Cardiac muscle cell (in vitro differentiated cells and primary cell): Measurements from ENCODE around the gene SPEF2. TPM values are rescaled to one million over a fixed set of nuclear protein-coding genes. Genes with fewer than 3 reads are reported as not detected.

Experiments
- DNase-seq, 2 donors: peaks; one replicate each; pipeline versions ENCODE4 v3.0.0 to v3.0.0-alpha.2; 2010 to 2017; ENCODE audit warnings: low read depth in 1 of 2, low spot score in 1 of 2
- H3K27ac ChIP-seq: fragments of 200-600 bp; sonication (generic); 2 replicates; pipeline ENCODE4 v1.5.1; 2016
- H3K27me3 ChIP-seq: fragments of 200-600 bp; sonication (generic); 2 replicates; pipeline ENCODE4 v1.6.0; 2016; ENCODE audit warnings: control low read depth
- H3K36me3 ChIP-seq: fragments of 200-600 bp; sonication (generic); 2 replicates; pipeline ENCODE4 v1.5.1; 2016; ENCODE audit warnings: control low read depth
- H3K4me1 ChIP-seq: fragments of 200-600 bp; sonication (generic); 2 replicates; pipeline ENCODE4 v1.8.1; 2017; ENCODE audit warnings: low read depth, mild to moderate bottlenecking, mixed run types
- H3K4me3 ChIP-seq: fragments of 200-600 bp; sonication (generic); 2 replicates; pipeline ENCODE4 v1.5.1; 2016; ENCODE audit warnings: mild to moderate bottlenecking
- H3K9me3 ChIP-seq: fragments of 200-600 bp; sonication (generic); 2 replicates; pipeline ENCODE4 v1.5.1; 2017; ENCODE audit warnings: low read depth, mild to moderate bottlenecking, control low read depth
- CTCF ChIP-seq: IDR thresholded peaks from 2 replicates; pipeline ENCODE4 v1.5.1; 2012; ENCODE audit warnings: low read depth, mild to moderate bottlenecking, low read length
- polyA plus RNA-seq: library from polyadenylated mRNA; unstranded; fragments of >200 nt; fragmentation: Nextera tagmentation; extraction: Ambion mirVana; gene quantifications from 2 replicates; pipeline ENCODE4 v1.2.1, GENCODE V29; 2016
- total RNA-seq: library from RNA; depleted of rRNA; stranded (reverse); fragments of >200 nt; gene quantifications from 2 replicates; pipeline ENCODE4 v1.2.3, GENCODE V29; 2016

The SPEF2 gene
- total and polyA plus RNA-seq, 2 experiments from 2014 or later, result 3.2 to 5.7 TPM

- Histone ChIP-seq H3K36me3 (no peaks in the 10 kb centered on the region), H3K27me3 (no peaks in the 10 kb centered on the region), H3K4me3 (no peak overlapping the region), H3K27ac (no peak overlapping the region), H3K4me1 (no peaks in the 10 kb centered on the region), H3K9me3 (no peaks in the 10 kb centered on the region)
- TF ChIP-seq CTCF, result no peak
- DNase-seq, result no peak
Observed at GRCh38 chr5:35745193-35745592, 127.5 kb downstream of the SPEF2 start.

GRCh38 chr5:35745660-35746059 is 128.0 kb downstream of the SPEF2 start:
- Histone ChIP-seq H3K36me3 (no peaks in the 10 kb centered on the region), H3K4me3 (no peak overlapping the region), H3K27me3 (no peaks in the 10 kb centered on the region), H3K4me1 (no peaks in the 10 kb centered on the region), H3K27ac (no peak overlapping the region), H3K9me3 (no peaks in the 10 kb centered on the region)
- TF ChIP-seq CTCF, result no peak
- no peak for DNase-seq

- H3K36me3 ChIP-seq, result no peaks in the 10 kb centered on the region
- H3K4me1 ChIP-seq, result no peaks in the 10 kb centered on the region
- H3K9me3 ChIP-seq, result no peaks in the 10 kb centered on the region
- TF ChIP-seq CTCF, result no peak
- H3K4me3 ChIP-seq, result no peak overlapping the region
- H3K27ac ChIP-seq, result no peak overlapping the region
- no peak for DNase-seq
- peaks cover 4% of the 10 kb centered on the region for H3K27me3 ChIP-seq
Observed at GRCh38 chr5:35752012-35752411, 134.3 kb downstream of the SPEF2 start.

GRCh38 chr5:35753500-35753899 is 135.8 kb downstream of the SPEF2 start:
- H3K4me1 ChIP-seq, result no peaks in the 10 kb centered on the region
- TF ChIP-seq CTCF, result no peak
- no peaks in the 10 kb centered on the region for H3K9me3 ChIP-seq
- DNase-seq, result no peak
- no peaks in the 10 kb centered on the region for H3K36me3 ChIP-seq
- H3K4me3 ChIP-seq, result no peak overlapping the region
- H3K27ac ChIP-seq, result no peak overlapping the region
- peaks cover 15% of the 10 kb centered on the region for H3K27me3 ChIP-seq

GRCh38 chr5:35754481-35754880 is 136.8 kb downstream of the SPEF2 start:
- DNase-seq, result no peak
- H3K27me3 ChIP-seq, result peaks cover 16% of the 10 kb centered on the region
- H3K4me3 ChIP-seq, result no peak overlapping the region
- H3K27ac ChIP-seq, result no peak overlapping the region
- H3K4me1 ChIP-seq, result no peaks in the 10 kb centered on the region
- no peaks in the 10 kb centered on the region for H3K36me3 ChIP-seq
- no peak for TF ChIP-seq CTCF
- no peaks in the 10 kb centered on the region for H3K9me3 ChIP-seq

- Histone ChIP-seq H3K27me3 (peaks cover 16% of the 10 kb centered on the region), H3K4me1 (no peaks in the 10 kb centered on the region), H3K36me3 (no peaks in the 10 kb centered on the region), H3K27ac (no peak overlapping the region), H3K4me3 (no peak overlapping the region), H3K9me3 (no peaks in the 10 kb centered on the region)
- TF ChIP-seq CTCF, result no peak
- DNase-seq, result no peak
Observed at GRCh38 chr5:35755966-35756365, 138.3 kb downstream of the SPEF2 start.
